Femur (tissue), 1 donor: Measurements from ENCODE around the gene KRT77.
A peak's percentile ranks its signal among the peaks of the same experiment; 100 is the strongest.
"Not testable (repeated sequence)": the region's sequence is repeated elsewhere in the genome, so short reads cannot be mapped to it uniquely, and the experiment has no call there.

Experiments used
- DNase-seq: peaks from one replicate; pipeline ENCODE4 v3.0.0-alpha.2; 2017

Gene KRT77

GRCh38 chr12:52703424-52703823, at the start of gene KRT77:
KRT77 (minus strand) TSS chr12:52703524; CDS start chr12:52703434, 90 bp downstream.
- no peak for DNase-seq

GRCh38 chr12:52752516-52752915, 49.2 kb upstream of the KRT77 start:
- DNase-seq, result no peak

GRCh38 chr12:52751795-52752194, 48.5 kb upstream of the KRT77 start:
- DNase-seq, result no peak

GRCh38 chr12:52750532-52750931, 47.2 kb upstream of the KRT77 start:
- DNase-seq, result not testable (repeated sequence)

GRCh38 chr12:52749827-52750226, 46.5 kb upstream of the KRT77 start:
- DNase-seq, result no peak

- no peak for DNase-seq
Measured at GRCh38 chr12:52748578-52748977, 45.3 kb upstream of the KRT77 start.

GRCh38 chr12:52745554-52745953, 42.2 kb upstream of the KRT77 start:
- DNase-seq, result no peak

GRCh38 chr12:52744493-52745156, 41.3 kb upstream of the KRT77 start:
- DNase-seq, result no peak

GRCh38 chr12:52742822-52743457, 39.6 kb upstream of the KRT77 start:
- DNase-seq, result no peak

GRCh38 chr12:52742196-52742580, 38.9 kb upstream of the KRT77 start:
- DNase-seq, result no peak

- peak; percentile 75 for DNase-seq
Measured at GRCh38 chr12:52741375-52742195, 38.3 kb upstream of the KRT77 start.

- no peak for DNase-seq
Measured at GRCh38 chr12:52740584-52740983, 37.3 kb upstream of the KRT77 start.

- no peak for DNase-seq
Measured at GRCh38 chr12:52739963-52740362, 36.6 kb upstream of the KRT77 start.

- no peak for DNase-seq
Measured at GRCh38 chr12:52735816-52736632, 32.7 kb upstream of the KRT77 start.

- no peak for DNase-seq
Measured at GRCh38 chr12:52735106-52735505, 31.8 kb upstream of the KRT77 start.

- DNase-seq, result no peak
Measured at GRCh38 chr12:52730793-52731192, 27.5 kb upstream of the KRT77 start.

- no peak for DNase-seq
Measured at GRCh38 chr12:52730383-52730782, 27.1 kb upstream of the KRT77 start.

GRCh38 chr12:52729147-52729546, 25.8 kb upstream of the KRT77 start:
- DNase-seq, result no peak

- DNase-seq, result no peak
Measured at GRCh38 chr12:52728374-52728773, 25.1 kb upstream of the KRT77 start.

GRCh38 chr12:52727037-52727436, 23.7 kb upstream of the KRT77 start:
- no peak for DNase-seq

GRCh38 chr12:52726451-52726850, 23.1 kb upstream of the KRT77 start:
- no peak for DNase-seq

GRCh38 chr12:52724384-52724783, 21.1 kb upstream of the KRT77 start:
- no peak for DNase-seq

- DNase-seq, result no peak
Measured at GRCh38 chr12:52722680-52723079, 19.4 kb upstream of the KRT77 start.
